Hippocampal formation (tissue), 2 donors: ENCODE results near the gene SLC15A1.
"Not testable (repeated sequence)": the region's sequence is repeated elsewhere in the genome, so short reads cannot be mapped to it uniquely, and the experiment has no call there.

Experiments
- DNase-seq, 2 donors: peaks; one replicate each; lab custom pipeline; 2025; lab: John Stamatoyannopoulos, UW

The SLC15A1 gene

GRCh38 chr13:98656223-98656622 lies 96.2 kb downstream of the SLC15A1 start:
- no peak for DNase-seq

DNA sequence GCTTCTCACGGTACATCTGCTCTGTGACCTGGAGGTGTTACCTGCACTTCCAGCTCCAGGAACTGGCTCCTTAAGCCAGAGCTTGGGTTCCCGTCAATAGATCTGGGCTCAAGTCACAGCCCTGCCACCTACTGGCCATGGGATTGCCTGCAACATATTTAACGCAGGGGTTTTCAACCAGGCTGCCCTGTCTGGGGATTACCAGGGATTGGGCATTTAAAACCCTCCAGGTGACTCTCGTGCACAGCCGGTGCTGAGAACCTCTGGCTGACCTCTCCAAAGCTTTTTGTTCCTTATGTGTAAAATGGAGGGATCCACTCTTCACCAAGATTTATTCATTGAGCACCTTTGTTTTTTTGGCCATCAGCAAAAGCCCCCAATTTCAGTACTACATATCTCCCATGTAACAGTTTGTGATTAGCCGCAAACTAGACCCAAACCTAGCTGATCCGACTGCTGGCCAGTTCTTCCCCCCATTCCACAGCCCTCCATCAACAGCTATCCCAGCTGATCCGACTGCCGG lies 98.9 kb downstream of the SLC15A1 start:
- DNase-seq: peak; percentile 48 to 58

DNA sequence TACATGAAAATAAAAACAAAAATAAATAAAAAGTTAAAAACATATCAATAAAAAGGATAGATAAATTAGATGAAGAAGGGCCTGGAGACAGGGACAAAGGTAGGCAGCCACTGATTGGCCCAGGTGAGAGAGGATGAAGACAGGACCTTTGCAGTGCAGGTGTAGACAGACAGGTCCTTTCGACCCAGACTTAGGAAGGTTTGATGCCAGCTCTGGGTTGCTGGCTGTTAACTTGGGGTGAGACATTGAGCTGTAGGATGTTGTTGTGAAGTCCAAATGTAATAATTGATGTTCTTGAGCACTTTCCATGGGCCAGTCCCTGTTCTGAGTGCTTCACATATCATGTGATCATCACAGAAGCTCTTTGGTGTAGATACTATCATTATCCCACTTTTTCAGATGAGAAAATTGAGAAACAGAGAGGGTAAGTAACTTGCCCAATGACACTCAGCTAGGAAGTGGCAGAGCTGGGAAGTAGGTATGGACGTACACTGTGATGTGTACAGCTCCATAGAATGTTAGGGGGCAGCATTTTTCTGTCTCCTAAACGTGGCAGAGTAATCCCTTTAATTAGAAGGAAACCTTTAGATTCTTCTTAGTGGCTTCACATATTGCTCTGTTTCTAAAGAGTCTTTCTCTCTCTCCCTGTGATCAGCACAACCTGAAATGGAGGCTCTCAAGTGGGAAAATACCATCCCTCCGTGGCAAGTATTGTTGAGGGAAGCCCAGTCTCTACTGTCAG lies 99.6 kb downstream of the SLC15A1 start:
- no peak for DNase-seq

DNA sequence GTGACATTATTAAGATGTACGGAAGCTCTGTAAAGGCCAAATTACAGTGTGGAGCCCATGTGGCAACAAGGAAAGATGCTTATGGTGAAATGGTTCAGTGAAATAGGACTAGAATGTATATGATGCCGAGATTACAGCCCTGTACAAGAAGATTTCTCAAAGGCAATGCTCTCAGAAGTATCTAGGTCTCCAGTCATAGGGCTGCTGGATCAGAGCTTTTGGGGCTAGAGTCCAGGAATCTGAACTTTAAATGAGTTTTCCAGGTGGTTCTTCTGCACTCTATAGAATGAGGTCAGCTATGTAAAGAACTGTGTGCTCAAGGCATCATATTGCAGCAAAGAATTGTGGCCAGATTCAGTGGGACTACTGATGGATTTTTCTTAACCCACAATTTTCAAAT lies 100.2 kb downstream of the SLC15A1 start:
- no peak for DNase-seq

GRCh38 chr13:98651744-98652143 lies 100.7 kb downstream of the SLC15A1 start:
- DNase-seq: no peak

- DNase-seq: no peak
These were observed 101.9 kb downstream of the SLC15A1 start for GRCh38 chr13:98650396-98651107.

DNA sequence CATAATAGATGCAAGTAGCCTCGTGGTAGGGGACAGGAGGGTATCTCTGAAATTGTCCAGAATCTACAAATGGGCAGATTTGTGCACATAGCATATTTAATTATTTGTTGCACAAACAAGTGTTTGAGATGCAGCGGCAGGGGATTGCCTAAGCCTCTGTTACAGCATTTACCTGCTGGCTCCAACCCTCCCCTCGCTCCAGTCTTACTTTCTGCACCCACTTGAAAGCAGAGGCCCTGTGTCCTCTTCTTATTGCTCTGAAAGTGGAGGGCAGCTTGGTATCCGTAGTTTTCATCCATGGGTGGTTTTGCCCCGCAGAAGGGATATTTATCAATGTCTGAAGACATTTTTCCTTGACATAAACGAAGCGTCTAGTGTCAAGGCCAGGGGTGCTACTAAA lies 102.6 kb downstream of the SLC15A1 start:
- DNase-seq: no peak

DNA sequence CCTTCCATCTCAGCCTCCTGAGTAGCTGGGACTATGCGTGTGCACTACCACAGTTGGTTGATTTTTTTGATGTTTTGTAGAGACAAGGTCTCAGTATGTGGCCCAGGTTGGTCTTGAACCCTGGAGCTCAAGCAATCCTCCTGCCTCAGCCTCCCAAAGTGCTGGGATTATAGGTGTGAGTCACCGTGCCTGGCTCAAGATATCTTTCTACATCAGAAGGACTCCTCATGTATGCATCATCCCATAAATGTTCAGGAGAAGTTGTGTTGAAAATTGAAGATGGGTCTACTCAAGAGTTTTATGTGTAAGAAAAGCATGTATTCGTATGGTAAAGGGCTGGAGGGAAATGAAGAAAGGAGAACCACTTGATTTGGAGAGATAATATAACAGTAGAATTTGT lies 103.8 kb downstream of the SLC15A1 start:
- DNase-seq: no peak

DNA sequence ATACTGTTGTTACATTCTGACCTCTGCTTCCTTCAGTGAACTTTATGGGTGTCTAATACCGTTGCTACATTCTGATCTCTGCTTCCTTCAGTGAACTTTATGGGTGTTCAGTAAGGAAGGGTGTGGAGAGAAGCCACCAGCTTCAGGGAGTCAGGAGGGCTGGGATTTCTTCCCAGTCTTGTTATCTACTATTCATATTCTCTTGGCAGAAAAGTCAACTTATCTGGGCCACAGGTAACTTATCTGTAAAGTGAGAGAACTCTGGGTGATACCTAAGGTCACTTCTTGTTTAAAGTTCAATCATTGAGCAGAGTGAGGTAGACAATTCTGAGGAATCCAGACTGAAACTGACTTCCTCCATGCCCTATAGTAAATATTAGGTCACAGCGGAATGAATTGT lies 104.3 kb downstream of the SLC15A1 start:
- no peak for DNase-seq

DNA sequence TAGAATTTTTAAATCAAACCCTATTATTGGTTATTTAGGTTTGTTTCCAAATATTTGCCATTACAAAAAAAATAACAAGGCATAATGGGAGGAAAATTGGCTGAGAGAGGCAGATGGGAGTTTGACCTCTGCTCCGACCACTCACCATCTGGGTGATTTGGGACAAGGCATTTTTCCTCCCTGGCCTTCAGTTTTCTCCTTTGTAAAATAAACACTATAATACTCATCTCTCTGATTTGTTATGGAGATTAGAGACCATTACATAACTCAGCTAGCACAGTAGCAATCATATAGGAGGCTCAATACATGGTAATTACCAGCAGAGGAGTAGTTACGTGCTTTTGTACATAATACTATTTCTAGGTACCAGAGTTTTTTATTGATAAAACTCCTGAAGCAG lies 105.4 kb downstream of the SLC15A1 start:
- no peak for DNase-seq

DNA sequence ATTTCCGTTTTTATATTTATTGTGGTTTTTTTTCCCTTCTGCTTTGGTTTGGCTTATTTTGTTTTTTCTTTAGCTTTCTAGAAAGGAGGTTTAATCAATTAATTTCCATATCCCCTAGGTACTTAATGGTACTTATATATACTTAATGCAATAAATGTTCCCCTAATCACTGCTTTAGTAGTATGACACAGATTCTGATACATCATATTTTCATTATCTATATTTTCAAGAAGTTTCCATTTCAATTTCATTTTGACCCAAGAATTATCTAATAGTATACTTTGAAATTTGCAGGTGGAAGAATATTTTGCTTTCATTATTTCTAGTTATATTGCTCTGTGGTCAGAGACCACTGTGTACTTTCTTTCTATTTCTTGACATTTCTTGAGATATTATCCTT lies 109.0 kb downstream of the SLC15A1 start:
- DNase-seq: no peak

DNA sequence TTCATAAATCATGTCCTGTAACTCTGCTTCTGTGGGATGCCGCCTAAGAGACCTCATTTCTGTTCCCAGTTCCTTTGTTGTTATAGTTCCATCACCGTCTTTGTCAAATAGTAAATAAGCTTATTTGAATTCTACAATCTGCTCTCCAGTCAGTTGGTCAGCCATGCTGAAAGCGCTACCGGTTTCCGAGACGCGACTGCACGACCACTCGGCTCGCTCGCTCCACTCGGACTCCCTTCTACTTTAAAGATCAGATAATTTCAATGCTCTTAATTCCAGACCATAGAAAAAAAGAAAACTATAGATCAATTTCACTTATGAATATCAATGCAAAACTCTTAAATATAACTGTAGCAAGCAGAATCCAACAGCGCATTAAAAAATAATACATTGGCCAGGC lies 111.4 kb downstream of the SLC15A1 start:
- DNase-seq: no peak

DNA sequence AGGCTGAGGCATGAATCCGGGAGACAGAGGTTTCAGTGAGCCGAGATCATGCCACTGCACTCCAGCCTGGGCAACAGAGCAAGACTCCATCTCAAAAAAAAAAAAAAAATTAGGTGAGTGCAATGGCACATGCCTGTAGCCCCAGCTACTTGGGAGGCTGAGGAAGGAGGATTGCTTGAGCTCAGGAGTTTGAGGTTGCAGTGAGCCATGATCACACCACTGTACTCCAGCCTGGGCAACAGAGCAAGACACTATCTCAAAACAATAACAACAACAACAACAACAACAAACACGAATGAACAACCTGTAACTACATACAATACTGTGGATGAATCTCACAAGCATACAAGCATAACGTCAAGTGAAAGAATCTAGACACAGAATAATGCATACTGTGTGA lies 112.7 kb downstream of the SLC15A1 start:
- not testable (repeated sequence) for DNase-seq

- DNase-seq: not testable (repeated sequence)
These were observed 114.1 kb downstream of the SLC15A1 start for GRCh38 chr13:98638352-98638751.
